ENCODE measurements around the gene TRAPPC2B. TPM values are rescaled to one million over a fixed set of nuclear protein-coding genes. Genes with fewer than 3 reads are reported as not detected.

TRAPPC2B gene
- total and polyA plus RNA-seq, 2 of the 13 experiments (the other 11 are each of a cell fraction or from before 2014, with no cell fraction given) = 13.3 to 17.7 TPM

GRCh38 chr19:57320180-57321084, 42.9 kb upstream of the TRAPPC2B start, which contains the start of gene ZNF543 (continued):
- TF ChIP-seq ZNF407 (CRISPR knock-in tag; IDR thresholded peaks at IDR 0.05; ENCODE audit: not compliant biosample characterization) = no peak
- peak; percentile 11; the same call in 1 of the 2 replicates for TF ChIP-seq ZNF12 (CRISPR knock-in tag; IDR thresholded peaks at IDR 0.05)
- TF ChIP-seq ZNF232 (CRISPR knock-in tag; IDR thresholded peaks at IDR 0.05; ENCODE audit: borderline replicate concordance) = 0 out of 2 replicates have a peak, but pooled peaks have one; percentile 10
- peak; percentile 77; the same call in 1 of the 2 replicates for TF ChIP-seq ZNF670 (CRISPR knock-in tag; IDR thresholded peaks at IDR 0.05; ENCODE audit: borderline replicate concordance)
- TF ChIP-seq ARNTL (CRISPR knock-in tag; IDR thresholded peaks at IDR 0.05) = no peak
- no peak for TF ChIP-seq RAD21 (CRISPR knock-in tag; IDR thresholded peaks at IDR 0.05)
- no peak for TF ChIP-seq RFXANK (CRISPR knock-in tag; IDR thresholded peaks at IDR 0.05)
- no peak for TF ChIP-seq ZBTB43 (CRISPR knock-in tag; conservative IDR thresholded peaks at IDR 0.05)
- TF ChIP-seq SALL1 (CRISPR knock-in tag; IDR thresholded peaks at IDR 0.05) = peak; percentile 69
- TF ChIP-seq NFKB2 (CRISPR knock-in tag; IDR thresholded peaks at IDR 0.05; ENCODE audit: borderline replicate concordance) = no peak
- no peak for TF ChIP-seq KLF15 (CRISPR knock-in tag; IDR thresholded peaks at IDR 0.05; ENCODE audit: borderline replicate concordance)
- TF ChIP-seq ZBTB10 (CRISPR knock-in tag; IDR thresholded peaks at IDR 0.05; ENCODE audit: borderline replicate concordance) = no peak
- TF ChIP-seq PLRG1 (conservative IDR thresholded peaks at IDR 0.05) = no peak
- no peak for TF ChIP-seq ZSCAN20 (CRISPR knock-in tag; IDR thresholded peaks at IDR 0.05; ENCODE audit: borderline replicate concordance)
